ENCODE measurements around the gene EPS8L2.
"Not testable (repeated sequence)": the region's sequence is repeated elsewhere in the genome, so short reads cannot be mapped to it uniquely, and the experiment has no call there.

Gene EPS8L2

DNA sequence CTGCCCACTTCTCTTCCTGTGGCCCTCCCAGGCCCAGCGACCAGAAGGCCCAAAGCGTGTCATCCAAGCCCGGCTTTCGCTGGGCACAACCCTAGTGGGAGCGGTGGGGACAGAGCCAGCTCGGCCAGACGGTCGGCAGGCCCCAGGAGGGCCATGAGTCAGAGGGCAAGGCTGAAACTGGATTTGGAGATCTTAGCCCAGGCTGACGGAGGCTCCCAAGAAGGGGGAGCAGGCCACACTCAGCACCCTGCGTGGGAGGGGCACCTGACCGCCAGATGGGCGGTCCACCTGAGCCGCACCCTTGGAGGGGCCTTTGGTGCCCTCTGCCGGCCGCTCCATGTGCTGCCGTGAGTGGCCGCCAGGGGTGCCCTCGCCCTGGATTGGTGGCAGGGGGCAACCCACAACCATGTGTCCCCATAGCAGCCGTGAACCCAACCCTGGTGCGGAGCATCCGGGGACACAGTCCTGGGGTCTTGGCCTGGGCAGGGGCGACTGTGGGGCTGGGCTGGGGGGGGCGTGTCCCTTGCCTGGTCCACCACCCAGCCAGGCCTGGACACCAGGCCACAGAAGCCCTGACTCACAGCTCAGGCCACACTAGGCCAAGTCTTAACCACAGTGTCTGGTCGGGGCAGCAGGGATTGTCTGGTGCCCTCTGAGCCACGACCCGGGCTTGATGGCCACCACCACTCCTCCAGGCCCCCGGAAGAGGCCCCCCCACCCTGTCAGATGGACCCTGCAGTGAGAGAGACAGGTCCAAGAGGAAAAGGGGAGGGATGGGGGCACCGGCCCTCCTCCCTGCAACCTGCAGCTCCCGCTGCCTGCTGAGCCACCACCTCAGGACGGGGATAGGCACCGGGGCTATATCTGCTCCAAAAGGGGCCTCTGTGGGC is 22.1 kb downstream of the EPS8L2 start:
- TF ChIP-seq, protein P1, sequence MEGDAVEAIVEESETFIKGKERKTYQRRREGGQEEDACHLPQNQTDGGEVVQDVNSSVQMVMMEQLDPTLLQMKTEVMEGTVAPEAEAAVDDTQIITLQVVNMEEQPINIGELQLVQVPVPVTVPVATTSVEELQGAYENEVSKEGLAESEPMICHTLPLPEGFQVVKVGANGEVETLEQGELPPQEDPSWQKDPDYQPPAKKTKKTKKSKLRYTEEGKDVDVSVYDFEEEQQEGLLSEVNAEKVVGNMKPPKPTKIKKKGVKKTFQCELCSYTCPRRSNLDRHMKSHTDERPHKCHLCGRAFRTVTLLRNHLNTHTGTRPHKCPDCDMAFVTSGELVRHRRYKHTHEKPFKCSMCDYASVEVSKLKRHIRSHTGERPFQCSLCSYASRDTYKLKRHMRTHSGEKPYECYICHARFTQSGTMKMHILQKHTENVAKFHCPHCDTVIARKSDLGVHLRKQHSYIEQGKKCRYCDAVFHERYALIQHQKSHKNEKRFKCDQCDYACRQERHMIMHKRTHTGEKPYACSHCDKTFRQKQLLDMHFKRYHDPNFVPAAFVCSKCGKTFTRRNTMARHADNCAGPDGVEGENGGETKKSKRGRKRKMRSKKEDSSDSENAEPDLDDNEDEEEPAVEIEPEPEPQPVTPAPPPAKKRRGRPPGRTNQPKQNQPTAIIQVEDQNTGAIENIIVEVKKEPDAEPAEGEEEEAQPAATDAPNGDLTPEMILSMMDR (conservative IDR thresholded peaks at IDR 0.05): peak; percentile 98
- no peak for TF ChIP-seq ZFX (IDR thresholded peaks at IDR 0.05)

GRCh38 chr11:728901-729491 is 23.0 kb downstream of the EPS8L2 start:
- no peak overlapping the region for H3K27ac ChIP-seq
- TF ChIP-seq, protein P1 (conservative IDR thresholded peaks at IDR 0.05): no peak
- no peak for TF ChIP-seq ZFX (IDR thresholded peaks at IDR 0.05)

More for the DNA sequence above, 22.1 kb downstream of the EPS8L2 start:
- no peak overlapping the region for H3K27ac ChIP-seq

DNA sequence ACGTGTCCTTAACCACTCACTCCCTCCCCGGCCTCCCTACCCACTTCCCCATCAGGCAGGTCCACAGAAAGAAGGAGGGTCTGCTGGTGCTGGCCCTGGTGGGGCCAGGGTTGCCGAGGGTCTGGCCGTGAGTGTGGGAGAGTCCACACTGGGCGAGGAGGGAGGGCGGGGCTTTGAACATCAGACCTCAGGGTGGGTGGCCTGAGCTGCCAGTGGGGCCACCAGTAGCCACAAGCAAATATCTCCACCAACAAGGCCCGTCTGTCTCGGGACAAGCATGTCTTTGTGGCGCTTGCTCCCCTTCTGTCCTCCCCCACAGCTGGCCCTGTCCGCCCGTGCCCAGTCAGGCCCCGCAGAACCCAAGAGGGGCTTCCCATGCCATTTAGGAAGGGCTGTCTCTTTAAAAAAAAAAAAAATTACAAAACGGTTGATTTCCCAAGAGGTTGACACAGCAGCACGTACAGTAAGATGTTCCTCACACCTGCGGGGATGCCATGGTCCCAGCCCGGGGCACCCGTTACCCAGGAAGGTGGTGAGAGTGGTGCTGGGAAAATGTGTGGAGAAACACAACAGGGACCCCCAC is 23.6 kb downstream of the EPS8L2 start:
- H3K27ac ChIP-seq: no peak overlapping the region
- TF ChIP-seq, protein P1 (conservative IDR thresholded peaks at IDR 0.05): no peak
- TF ChIP-seq ZFX (IDR thresholded peaks at IDR 0.05): no peak

GRCh38 chr11:733072-733471 is 27.0 kb downstream of the EPS8L2 start:
- no peak for TF ChIP-seq ZFX (IDR thresholded peaks at IDR 0.05)
- TF ChIP-seq, protein P1 (conservative IDR thresholded peaks at IDR 0.05): no peak
- no peak overlapping the region for H3K27ac ChIP-seq

- not testable (repeated sequence) for H3K27ac ChIP-seq
Observed at GRCh38 chr11:734541-734940, 28.5 kb downstream of the EPS8L2 start.

- no peak for TF ChIP-seq ZFX (IDR thresholded peaks at IDR 0.05)
- TF ChIP-seq, protein P1 (conservative IDR thresholded peaks at IDR 0.05): no peak
- H3K27ac ChIP-seq: no peak overlapping the region
Observed at GRCh38 chr11:737366-737765, 31.3 kb downstream of the EPS8L2 start.

DNA sequence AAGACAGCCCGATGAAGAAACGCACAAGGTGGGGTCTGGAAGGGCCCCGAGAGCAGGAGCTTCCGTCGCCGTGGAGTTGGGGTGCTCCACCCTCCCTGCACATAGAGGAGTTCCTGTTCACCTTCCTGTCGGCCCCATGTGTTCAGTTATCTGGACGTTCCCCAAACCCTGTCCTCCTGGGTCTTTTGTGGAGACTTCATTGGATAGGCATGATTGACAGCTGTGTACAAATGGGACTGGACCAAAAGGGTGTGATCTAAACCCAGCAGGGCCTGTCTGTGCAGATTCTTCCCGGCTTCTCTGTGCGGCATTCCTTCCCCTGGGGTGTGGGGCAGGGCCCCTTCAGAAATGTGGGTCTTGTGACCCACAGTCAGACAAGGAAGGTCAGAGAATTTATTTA is 31.9 kb downstream of the EPS8L2 start:
- H3K27ac ChIP-seq: not testable (repeated sequence)

DNA sequence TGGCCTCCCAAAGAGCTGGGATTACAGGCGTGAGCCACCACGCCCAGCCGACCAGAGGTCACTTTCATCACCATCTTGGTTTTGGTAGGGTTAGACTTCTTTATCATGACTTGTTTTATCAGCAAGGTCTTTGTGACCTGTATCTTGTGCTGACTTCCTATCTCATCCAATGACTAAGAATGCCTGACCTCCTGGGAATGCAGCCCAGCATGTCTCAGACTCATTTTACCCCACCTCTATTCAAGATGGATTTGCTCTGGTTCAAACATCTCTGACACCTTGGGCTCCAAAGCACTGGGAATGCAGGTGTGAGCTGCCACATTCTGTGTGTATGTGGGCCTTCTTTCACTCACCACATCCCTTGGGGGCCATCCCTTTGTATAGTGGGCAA is 36.1 kb downstream of the EPS8L2 start:
- no peak overlapping the region for H3K27ac ChIP-seq
- TF ChIP-seq, protein P1 (conservative IDR thresholded peaks at IDR 0.05): no peak
- TF ChIP-seq ZFX (IDR thresholded peaks at IDR 0.05): no peak
